Aorta (tissue), 5 donors: ENCODE data around the gene DCST1. TPM values are rescaled to one million over a fixed set of nuclear protein-coding genes. Genes with fewer than 3 reads are reported as not detected.

Source experiments
- ATAC-seq: fragments of 200-7000 bp; cut with Tn5 transposase; one replicate; pipeline ENCODE4 v1.9.1; 2022; ENCODE audit warnings: moderate library complexity; ENCODE audit not compliant: low FRiP score
- DNase-seq, 2 donors: peaks; one replicate each; pipeline ENCODE4 v3.0.0-alpha.2; 2020
- H3K27ac ChIP-seq, 2 donors: one replicate each; pipeline ENCODE4 v1.5.1; 2013; ENCODE audit warnings: low read length in 2 of 2, mild to moderate bottlenecking in 2 of 2, moderate library complexity in 2 of 2, control low read depth in 1 of 2, inconsistent platforms in 1 of 2, low read depth in 1 of 2
- H3K27me3 ChIP-seq, 2 donors: one replicate each; pipeline ENCODE4 v1.6.1; 2013; ENCODE audit warnings: control low read depth in 1 of 2, low read length in 1 of 2, mild to moderate bottlenecking in 1 of 2, moderate library complexity in 1 of 2; ENCODE audit not compliant: insufficient read depth in 2 of 2, control insufficient read depth in 1 of 2
- H3K36me3 ChIP-seq, 2 donors: one replicate each; pipeline ENCODE4 v1.6.1; 2013; ENCODE audit warnings: control low read depth in 1 of 2, low read length in 1 of 2, mild to moderate bottlenecking in 1 of 2; ENCODE audit not compliant: insufficient read depth in 2 of 2, control insufficient read depth in 1 of 2
- H3K4me1 ChIP-seq, 2 donors: one replicate each; pipeline ENCODE4 v1.6.1; 2013; ENCODE audit warnings: low read length in 2 of 2, control low read depth in 1 of 2, mild to moderate bottlenecking in 1 of 2, moderate library complexity in 1 of 2; ENCODE audit not compliant: insufficient read depth in 2 of 2, control insufficient read depth in 1 of 2
- H3K4me3 ChIP-seq, 2 donors: one replicate each; pipeline ENCODE4 v1.5.1; 2013; ENCODE audit warnings: low read length in 2 of 2, control low read depth in 1 of 2, mild to moderate bottlenecking in 1 of 2
- H3K9me3 ChIP-seq: one replicate; pipeline ENCODE4 v1.6.1; 2013; ENCODE audit warnings: mild to moderate bottlenecking, low read length; ENCODE audit not compliant: control insufficient read depth
- WGBS, 2 donors: extraction: QIAGEN DNeasy Blood & Tissue Kit; methylation state at CpG; one replicate each; pipeline ENCODE4 v1.1.7; 2013; 5-methylcytosine and 5-hydroxymethylcytosine counted together
- intact Hi-C, 2 donors: fragments of 100-400 bp; cut with DNase I; formaldehyde crosslinking; loops; one replicate each; pipeline versions ENCODE4 v1.14.2 to v1.15.0; 2022
- polyA plus RNA-seq, 2 donors: library from polyadenylated mRNA; stranded (reverse); fragments of 200-250 nt; gene quantifications; one replicate each; pipeline ENCODE4 v1.2.3, GENCODE V29; 2013
- total RNA-seq, 2 donors: library from RNA; stranded (reverse); fragmentation: NEBNext Ultra II Directional; extraction: Animal tissue kit (Norgen Biotek cat#: 25700); gene quantifications; one replicate each; pipeline ENCODE4 v1.2.1, GENCODE V29; 2021
- donor health status: healthy with polysubstance abuse.
- donor health status: Bipolar disorder and iron deficiency.
- donor health status: DM: no; HTN: no; CAD: no.
- donor health status: DM: no; HTN: no; CAD: no.
- donor health status: DM: yes; HTN: yes; CAD: no.

The DCST1 gene
- total and polyA plus RNA-seq, 4 donors, result 0.26 TPM; not detected in 3

DNA sequence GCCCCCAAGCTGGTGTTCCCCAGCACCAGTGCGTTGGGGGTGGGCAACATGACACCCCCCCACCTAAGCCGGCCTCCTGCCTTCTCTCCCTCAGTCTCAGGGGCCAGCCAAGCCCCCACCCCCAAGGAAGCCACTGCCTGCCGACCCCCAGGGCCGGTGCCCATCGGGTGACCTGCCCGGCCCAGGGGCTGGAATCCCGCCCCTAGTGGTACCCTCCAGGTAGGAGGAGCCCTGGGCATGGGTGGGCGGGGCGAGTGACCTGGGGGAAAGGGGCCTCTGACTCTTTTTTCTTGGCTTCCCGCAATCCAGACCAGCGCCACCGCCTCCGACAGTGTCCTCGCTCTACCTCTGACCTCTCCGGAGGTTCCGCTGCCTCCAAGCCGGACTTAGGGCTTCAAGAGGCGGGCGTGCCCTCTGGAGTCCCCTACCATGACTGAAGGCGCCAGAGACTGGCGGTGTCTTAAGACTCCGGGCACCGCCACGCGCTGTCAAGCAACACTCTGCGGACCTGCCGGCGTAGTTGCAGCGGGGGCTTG lies 28.6 kb downstream of the DCST1 start:
- peaks cover 0 to 2% of the 10 kb centered on the region in 2 donors for H3K36me3 ChIP-seq
- intact Hi-C loops, result loop anchor here in 1 of 2 donors (5.0 kb wide), 1 partner anchor 60 kb away; the partner anchor contains the start of gene ZBTB7B
- H3K27ac ChIP-seq, result no peak overlapping the region
- no peak for DNase-seq
- H3K9me3 ChIP-seq, result no peaks in the 10 kb centered on the region
- WGBS, 2 donors, result 35 to 39% methylated on average over 28 to 29 of the region's 29 CpGs
- no peak for ATAC-seq
- no peaks in the 10 kb centered on the region for H3K4me1 ChIP-seq
- H3K4me3 ChIP-seq, result no peak overlapping the region
- no peaks in the 10 kb centered on the region for H3K27me3 ChIP-seq

DNA sequence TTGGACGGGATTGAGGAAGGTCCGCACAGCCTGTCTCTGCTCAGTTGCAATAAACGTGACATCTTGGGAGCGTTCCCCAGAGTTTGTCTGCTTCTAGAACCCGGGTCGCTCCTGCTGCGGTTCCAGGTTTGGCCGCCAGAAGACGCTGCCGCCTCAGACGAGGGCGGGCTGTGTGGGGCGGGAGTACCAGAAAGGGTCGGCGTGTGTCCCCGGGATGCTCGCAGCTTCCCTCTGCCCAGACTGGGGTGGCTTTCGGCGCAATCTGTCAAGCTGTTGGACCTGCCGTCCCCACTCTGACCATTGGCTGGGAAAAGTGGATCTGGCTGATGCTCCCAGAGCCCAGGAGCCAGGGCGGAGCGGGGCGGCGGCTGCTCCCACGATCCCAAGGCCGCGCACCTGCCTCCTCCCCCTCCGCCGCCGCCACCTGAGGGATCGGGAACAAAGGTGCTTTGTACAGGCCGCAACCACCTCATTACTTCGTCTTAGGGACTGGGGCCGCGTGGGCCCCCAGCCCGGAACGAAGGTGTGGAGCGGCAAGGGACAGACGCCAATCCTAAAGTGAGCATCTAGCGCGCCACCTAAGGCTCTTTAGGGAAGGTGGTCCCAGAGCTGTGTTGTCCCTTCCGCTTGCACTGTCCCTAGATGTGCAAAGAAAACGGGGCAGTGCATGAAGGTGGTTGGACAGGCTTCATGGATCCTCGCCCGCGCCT lies 29.2 kb downstream of the DCST1 start:
- peak; percentile 68 to 88 for DNase-seq
- peak overlapping the region in 1 of 2 donors; percentile 54 for H3K4me3 ChIP-seq
- H3K27ac ChIP-seq, result no peak overlapping the region
- intact Hi-C loops, result loop anchor here in 1 of 2 donors (1.0 to 5.0 kb wide), 2 partner anchors 21 to 61 kb away; partner anchors contain the start of gene ZBTB7B
- no peaks in the 10 kb centered on the region for H3K9me3 ChIP-seq
- no peaks in the 10 kb centered on the region for H3K36me3 ChIP-seq
- WGBS, 2 donors, result 4 to 9% methylated on average over 46 of the region's 46 CpGs
- ATAC-seq, result peak; percentile 70
- no peaks in the 10 kb centered on the region for H3K27me3 ChIP-seq
- no peaks in the 10 kb centered on the region for H3K4me1 ChIP-seq

DNA sequence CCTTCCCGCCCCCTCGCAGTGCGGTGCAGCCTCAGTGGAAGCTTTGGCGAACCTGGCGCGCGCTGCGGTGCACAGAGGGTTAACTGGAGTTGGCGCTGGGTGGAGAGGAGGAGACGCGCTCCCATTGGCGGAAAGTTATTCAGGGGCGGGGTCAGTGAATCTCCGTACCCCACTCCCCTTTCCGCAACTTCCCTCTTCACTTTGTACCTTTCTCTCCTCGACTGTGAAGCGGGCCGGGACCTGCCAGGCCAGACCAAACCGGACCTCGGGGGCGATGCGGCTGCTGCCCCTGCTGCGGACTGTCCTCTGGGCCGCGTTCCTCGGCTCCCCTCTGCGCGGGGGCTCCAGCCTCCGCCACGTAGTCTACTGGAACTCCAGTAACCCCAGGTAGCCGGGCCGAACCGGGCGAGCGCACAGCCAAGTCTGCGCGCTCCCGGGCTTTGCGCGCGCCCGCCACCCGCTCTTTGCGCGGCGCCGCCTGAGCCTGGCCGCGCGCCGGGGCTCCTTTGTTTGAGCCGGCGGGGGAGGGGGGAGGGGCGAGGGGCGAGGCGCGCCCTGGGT lies 30.0 kb downstream of the DCST1 start, which contains the start of gene EFNA4:
EFNA4 (plus strand) TSS at position 191 of the 561 bp plus-strand sequence; CDS start at position 275, 84 bp downstream.
- Histone ChIP-seq H3K9me3 (no peaks in the 10 kb centered on the region), H3K4me1 (no peaks in the 10 kb centered on the region), H3K27ac (no peak within 1 kb of the TSS), H3K27me3 (no peaks in the 10 kb centered on the region), H3K4me3 (peak within 1 kb of the TSS; percentile 40 to 54), H3K36me3 (no peaks in the 10 kb centered on the region)
- intact Hi-C loops, result loop anchor here in 1 of 2 donors (1.0 to 5.0 kb wide), 2 partner anchors 21 to 61 kb away; partner anchors contain the start of gene ZBTB7B
- DNase-seq (peak; percentile 92 to 94), ATAC-seq (peak; percentile 90)
- 0% methylated on average over 37 to 57 of the region's 57 CpGs for WGBS, 2 donors

DNA sequence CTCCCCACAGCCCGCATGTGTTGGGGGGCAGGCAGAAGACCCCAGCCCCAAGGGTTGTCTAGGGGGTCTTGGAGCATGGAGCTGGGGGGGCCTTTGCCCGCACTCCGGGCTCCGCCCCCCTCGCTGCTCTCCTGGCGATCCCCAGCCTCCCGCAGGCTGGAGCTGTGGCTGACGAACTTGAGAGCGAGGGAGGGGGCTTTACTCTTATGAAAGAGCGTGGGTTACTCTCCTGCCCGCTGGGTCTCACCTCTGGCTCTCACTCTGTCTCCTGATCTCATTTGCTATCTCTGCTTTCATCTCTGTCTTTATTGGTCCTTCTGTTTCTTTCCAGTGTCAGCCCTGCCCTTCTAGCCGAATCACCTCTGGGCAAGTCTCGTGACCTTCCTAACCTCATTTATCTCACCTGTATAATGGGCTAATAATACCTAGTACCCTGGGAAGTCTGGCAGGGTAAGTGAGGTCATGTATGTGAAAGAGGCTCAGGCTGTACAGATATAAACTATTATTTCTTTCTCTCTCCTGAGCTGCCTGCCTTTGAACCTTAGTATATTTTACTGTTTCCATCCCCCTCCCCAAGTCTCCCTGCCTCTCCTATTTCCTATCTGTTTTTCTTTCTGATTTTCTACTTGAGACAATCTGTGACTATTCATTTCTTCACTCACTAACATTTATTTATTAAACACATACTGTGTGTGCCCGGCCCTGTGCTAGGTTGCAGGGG lies 30.6 kb downstream of the DCST1 start:
- no peak for DNase-seq
- Histone ChIP-seq H3K4me1 (no peaks in the 10 kb centered on the region), H3K9me3 (no peaks in the 10 kb centered on the region), H3K4me3 (peak overlapping the region; percentile 40 to 54), H3K27ac (no peak overlapping the region), H3K36me3 (no peaks in the 10 kb centered on the region), H3K27me3 (no peaks in the 10 kb centered on the region)
- 8 to 9% methylated on average over 14 of the region's 14 CpGs for WGBS, 2 donors
- peak; percentile 5 for ATAC-seq
- intact Hi-C loops, result loop anchor here in 1 of 2 donors (5.0 kb wide), 1 partner anchor 62 kb away; the partner anchor contains the start of gene ZBTB7B

DNA sequence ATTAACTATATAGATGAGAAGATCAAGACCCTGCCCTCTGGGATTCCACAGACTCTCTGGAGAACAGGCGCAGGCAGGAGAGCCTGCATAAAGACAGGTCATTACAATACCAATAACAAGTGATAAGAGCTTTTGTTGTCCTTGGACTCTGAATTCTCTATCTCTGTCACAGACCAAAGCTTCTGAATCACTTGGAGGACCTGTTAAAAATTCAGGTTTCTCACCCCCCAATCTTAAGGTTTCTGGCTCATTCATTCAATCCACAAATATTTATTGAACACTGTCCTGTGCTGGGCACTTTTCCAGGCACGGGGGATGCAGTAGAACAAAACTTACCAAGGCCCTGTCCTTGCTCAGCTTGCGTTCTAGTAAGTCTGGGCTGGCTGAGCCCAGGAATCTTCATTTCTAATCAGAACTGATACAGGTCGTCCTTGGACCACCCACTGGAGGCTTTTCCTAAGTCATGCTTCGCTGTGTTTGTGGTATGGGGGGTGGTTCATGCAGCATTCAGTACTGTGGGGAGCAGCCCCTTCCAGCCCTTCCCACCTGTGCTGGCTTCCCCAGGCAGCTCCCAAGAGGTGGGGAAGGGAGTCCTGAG lies 31.3 kb downstream of the DCST1 start:
- intact Hi-C loops, result loop anchor here in 1 of 2 donors (5.0 kb wide), 1 partner anchor 63 kb away; the partner anchor contains the start of gene ZBTB7B
- Histone ChIP-seq H3K27me3 (no peaks in the 10 kb centered on the region), H3K9me3 (no peaks in the 10 kb centered on the region), H3K36me3 (no peaks in the 10 kb centered on the region), H3K4me1 (no peaks in the 10 kb centered on the region), H3K4me3 (no peak overlapping the region), H3K27ac (no peak overlapping the region)
- ATAC-seq, result no peak
- WGBS, 2 donors, result 67 to 76% methylated on average over 5 of the region's 5 CpGs
- no peak for DNase-seq

DNA sequence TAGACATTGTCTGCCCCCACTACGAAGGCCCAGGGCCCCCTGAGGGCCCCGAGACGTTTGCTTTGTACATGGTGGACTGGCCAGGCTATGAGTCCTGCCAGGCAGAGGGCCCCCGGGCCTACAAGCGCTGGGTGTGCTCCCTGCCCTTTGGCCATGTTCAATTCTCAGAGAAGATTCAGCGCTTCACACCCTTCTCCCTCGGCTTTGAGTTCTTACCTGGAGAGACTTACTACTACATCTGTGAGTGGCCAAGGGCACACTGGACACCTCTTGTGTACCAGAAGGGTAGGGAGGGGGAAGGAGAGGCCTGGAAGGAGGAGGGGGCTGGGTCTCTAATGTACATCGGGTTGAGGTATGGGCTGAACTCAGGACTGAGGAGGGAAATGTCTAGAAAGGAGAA lies 33.2 kb downstream of the DCST1 start:
- ATAC-seq, result no peak
- Histone ChIP-seq H3K4me1 (no peaks in the 10 kb centered on the region), H3K4me3 (no peak overlapping the region), H3K9me3 (no peaks in the 10 kb centered on the region), H3K27me3 (no peaks in the 10 kb centered on the region), H3K27ac (no peak overlapping the region), H3K36me3 (no peaks in the 10 kb centered on the region)
- intact Hi-C loops, result no loop called here
- 82 to 85% methylated on average over 8 of the region's 8 CpGs for WGBS, 2 donors
- DNase-seq, result no peak

DNA sequence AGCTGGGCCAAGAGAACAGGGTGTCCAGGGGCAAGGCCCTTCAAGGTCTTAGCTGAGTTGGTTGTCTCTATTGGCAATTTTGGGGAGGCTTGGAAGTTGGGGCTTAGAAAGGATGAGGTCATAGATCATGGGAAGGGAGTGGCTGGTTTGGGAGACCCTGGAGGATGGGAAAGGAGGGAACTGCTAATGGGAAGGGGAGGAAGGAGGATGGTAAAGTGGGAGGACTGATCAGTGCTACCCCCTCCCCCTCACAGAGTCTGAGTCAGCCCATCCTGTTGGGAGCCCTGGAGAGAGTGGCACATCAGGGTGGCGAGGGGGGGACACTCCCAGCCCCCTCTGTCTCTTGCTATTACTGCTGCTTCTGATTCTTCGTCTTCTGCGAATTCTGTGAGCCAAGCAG lies 35.0 kb downstream of the DCST1 start:
- H3K9me3 ChIP-seq, result no peaks in the 10 kb centered on the region
- 87 to 93% methylated on average over 3 of the region's 3 CpGs for WGBS, 2 donors
- intact Hi-C loops, result no loop called here

DNA sequence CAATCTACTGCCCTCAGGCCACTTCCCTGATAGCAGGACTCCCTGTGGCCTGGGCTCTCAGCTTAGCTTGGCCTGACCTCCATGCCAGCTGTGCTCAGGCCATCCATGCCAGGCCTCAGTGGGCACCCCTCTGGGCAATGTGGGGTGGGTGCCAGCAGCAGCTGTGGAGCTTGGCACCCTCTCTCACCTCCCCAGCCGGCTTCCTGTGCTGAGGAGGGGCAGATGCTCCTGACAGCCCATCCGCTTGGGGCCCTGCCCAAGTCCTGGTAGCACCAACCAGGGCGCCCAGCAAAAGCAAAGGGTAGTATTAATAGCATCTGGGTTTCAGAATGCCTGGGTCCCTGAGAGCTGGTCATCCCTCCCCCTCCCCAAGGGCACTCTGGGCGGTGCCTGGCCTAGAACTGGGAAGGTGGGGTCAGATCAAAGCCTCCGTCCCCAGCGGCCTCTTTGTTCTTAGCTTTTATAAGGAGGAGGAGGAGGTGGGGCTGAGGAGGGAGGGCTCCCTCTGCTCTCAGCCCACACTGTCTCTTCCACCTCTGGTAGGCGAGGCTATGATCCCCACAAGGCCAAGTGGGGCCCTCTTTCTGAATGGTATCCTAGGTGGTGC lies 36.0 kb downstream of the DCST1 start:
- H3K4me1 ChIP-seq, result no peaks in the 10 kb centered on the region
- no peaks in the 10 kb centered on the region for H3K36me3 ChIP-seq
- no peak overlapping the region for H3K4me3 ChIP-seq
- no peaks in the 10 kb centered on the region for H3K9me3 ChIP-seq
- 82 to 85% methylated on average over 5 to 7 of the region's 7 CpGs for WGBS, 2 donors
- H3K27ac ChIP-seq, result no peak overlapping the region
- intact Hi-C loops, result no loop called here
- no peaks in the 10 kb centered on the region for H3K27me3 ChIP-seq
- ATAC-seq (no peak), DNase-seq (no peak)

More for the DNA sequence above, 35.0 kb downstream of the DCST1 start:
- Histone ChIP-seq H3K4me3 (no peak overlapping the region), H3K27ac (no peak overlapping the region), H3K27me3 (no peaks in the 10 kb centered on the region), H3K4me1 (no peaks in the 10 kb centered on the region), H3K36me3 (no peaks in the 10 kb centered on the region)
- DNase-seq (no peak), ATAC-seq (no peak)
